HCEC 1CT (cell line): Measurements from ENCODE around the gene EPS8L1.
"Not testable (repeated sequence)": the region's sequence is repeated elsewhere in the genome, so short reads cannot be mapped to it uniquely, and the experiment has no call there.

Experiments
- DNase-seq: peaks from one replicate; pipeline ENCODE4 v3.0.0-alpha.2; 2017

The EPS8L1 gene

DNA sequence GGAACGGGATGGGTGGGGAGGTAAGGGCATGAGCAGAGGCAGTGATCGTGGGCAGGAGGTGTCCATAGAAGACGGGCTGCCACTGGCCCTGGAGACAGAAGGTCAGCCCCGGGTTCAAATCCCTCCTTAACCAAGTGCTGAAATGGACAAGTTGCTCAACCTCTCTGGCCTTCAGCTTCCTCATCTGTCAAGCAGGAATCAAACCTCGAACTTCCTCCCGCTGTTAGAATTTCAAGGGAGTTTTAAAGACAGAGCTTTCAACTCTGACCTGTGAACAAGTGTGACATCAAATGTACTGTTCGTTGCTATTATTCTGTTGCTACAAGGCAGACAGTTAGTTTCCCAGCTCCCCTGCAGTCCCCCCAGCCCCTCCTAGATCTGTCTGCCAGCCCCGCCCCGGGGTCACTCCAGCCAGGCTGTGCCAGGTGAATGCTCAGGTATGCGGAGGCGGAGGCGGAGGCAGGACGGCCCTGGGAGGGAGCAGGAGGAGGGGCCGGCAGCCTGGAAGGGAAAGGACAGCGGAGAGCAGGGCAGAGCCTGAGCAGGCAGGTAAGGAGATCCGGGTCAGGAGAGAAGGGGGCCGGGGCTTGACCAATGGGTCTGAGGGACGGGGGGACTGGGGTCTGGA is at the start of gene EPS8L1:
Gene EPS8L1, plus strand, starts transcription at position 499 of the 628 bp plus-strand sequence. CDS start 576 bp downstream, outside the sequence.
- DNase-seq, result no peak

DNA sequence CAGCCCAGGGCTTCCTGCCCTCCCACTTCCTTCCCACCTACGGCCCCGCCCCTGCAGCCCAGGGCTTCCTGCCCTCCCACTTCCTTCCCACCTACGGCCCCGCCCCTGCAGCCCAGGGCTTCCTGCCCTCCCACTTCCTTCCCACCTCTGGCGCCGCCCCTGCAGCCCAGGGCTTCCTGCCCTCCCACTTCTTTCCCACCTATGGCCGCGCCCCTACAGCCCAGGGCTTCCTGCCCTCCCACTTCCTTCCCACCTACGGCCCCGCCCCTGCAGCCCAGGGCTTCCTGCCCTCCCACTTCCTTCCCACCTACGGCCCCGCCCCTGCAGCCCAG is 48.6 kb upstream of the EPS8L1 start:
- not testable (repeated sequence) for DNase-seq

GRCh38 chr19:55027472-55028337 is 48.0 kb upstream of the EPS8L1 start:
- no peak for DNase-seq

DNA sequence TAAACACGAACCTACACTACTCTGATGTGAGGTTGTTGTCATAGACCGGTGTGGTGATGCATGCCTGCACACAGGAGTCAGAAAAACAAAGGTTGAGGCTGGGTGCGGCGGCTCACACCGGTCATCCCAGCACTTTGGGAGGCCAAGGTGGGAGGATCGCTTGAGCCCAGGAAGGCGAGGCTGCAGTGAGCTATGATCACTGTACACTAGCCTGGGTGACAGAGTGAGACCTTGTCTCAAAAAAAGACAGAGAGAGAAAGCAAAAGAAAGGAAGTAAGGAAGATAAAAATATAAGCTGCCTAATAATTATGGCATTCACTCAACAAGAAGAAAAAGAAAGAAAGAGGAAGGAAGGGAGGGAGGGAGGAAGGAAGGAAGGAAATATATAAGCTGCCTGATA is 46.9 kb upstream of the EPS8L1 start:
- no peak for DNase-seq

- no peak for DNase-seq
Measured at GRCh38 chr19:55031178-55031577, 44.5 kb upstream of the EPS8L1 start.

GRCh38 chr19:55032170-55032800 is 43.4 kb upstream of the EPS8L1 start:
- DNase-seq, result no peak

- DNase-seq, result not testable (repeated sequence)
Measured at GRCh38 chr19:55032976-55033643, 42.6 kb upstream of the EPS8L1 start.

DNA sequence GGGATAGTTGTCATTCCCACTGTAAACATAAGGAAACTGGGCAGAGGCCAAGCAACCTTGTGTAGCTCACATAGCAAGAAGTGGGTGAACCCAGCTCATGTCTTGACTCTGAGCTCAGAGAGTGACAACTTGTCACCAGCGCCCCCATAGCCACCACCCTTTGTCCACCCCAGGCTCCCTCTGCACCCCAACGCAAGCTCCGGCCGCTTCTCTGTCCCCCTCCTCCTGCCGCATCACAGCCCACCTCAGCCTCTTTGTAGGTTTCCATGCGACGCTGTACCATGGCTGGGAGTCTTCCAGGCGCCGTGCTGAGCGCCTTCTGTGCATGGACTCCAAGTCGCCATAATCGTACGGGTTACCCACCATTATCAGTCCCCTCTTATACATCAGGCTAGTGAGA is 40.9 kb upstream of the EPS8L1 start:
- DNase-seq, result no peak

DNA sequence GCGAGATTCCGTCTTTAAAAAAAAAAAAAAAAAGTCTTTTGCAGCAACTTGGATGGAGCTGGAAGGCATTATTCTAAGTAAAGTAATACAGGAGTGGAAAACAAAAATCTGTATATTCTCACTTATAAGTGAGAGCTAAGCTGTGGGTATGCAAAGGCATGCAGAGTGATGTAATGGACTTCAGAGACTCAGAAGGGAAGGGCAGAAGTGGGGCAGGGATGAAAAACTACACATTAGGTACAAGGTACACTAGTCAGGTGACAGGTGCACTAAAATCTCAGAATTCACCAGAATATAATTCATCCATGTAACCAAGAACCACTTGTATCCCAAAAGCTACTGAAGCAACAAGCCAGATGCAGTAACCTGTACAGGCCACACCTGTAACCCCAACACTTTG is 39.6 kb upstream of the EPS8L1 start:
- DNase-seq, result no peak

DNA sequence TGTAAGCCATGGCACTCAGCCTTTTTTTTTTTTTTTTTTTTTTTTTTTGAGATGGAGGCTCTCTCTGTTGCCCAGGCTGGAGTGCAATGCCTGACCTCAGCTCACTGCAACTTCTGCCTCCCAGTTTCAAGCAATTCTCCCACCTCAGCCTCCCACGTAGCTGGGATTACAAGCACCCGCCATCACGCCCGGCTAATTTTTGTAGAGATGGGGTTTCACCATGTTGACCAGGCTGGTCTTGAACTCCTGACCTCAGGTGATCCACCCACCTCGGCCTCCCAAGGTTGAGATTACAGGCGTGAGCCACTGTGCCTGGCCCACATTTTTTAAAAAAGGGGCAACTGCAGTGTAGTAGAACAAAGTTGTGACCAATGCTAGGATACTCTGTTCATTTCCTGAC is 38.1 kb upstream of the EPS8L1 start:
- DNase-seq, result not testable (repeated sequence)

GRCh38 chr19:55040654-55041053 is 35.0 kb upstream of the EPS8L1 start:
- DNase-seq, result not testable (repeated sequence)

- DNase-seq, result no peak
Measured at GRCh38 chr19:55041244-55041626, 34.4 kb upstream of the EPS8L1 start.

GRCh38 chr19:55041627-55042343 is 33.9 kb upstream of the EPS8L1 start:
- no peak for DNase-seq

GRCh38 chr19:55042344-55042678 is 33.4 kb upstream of the EPS8L1 start:
- no peak for DNase-seq

GRCh38 chr19:55042688-55043087 is 33.0 kb upstream of the EPS8L1 start:
- no peak for DNase-seq

- DNase-seq, result no peak
Measured at GRCh38 chr19:55044286-55044685, 31.4 kb upstream of the EPS8L1 start.

DNA sequence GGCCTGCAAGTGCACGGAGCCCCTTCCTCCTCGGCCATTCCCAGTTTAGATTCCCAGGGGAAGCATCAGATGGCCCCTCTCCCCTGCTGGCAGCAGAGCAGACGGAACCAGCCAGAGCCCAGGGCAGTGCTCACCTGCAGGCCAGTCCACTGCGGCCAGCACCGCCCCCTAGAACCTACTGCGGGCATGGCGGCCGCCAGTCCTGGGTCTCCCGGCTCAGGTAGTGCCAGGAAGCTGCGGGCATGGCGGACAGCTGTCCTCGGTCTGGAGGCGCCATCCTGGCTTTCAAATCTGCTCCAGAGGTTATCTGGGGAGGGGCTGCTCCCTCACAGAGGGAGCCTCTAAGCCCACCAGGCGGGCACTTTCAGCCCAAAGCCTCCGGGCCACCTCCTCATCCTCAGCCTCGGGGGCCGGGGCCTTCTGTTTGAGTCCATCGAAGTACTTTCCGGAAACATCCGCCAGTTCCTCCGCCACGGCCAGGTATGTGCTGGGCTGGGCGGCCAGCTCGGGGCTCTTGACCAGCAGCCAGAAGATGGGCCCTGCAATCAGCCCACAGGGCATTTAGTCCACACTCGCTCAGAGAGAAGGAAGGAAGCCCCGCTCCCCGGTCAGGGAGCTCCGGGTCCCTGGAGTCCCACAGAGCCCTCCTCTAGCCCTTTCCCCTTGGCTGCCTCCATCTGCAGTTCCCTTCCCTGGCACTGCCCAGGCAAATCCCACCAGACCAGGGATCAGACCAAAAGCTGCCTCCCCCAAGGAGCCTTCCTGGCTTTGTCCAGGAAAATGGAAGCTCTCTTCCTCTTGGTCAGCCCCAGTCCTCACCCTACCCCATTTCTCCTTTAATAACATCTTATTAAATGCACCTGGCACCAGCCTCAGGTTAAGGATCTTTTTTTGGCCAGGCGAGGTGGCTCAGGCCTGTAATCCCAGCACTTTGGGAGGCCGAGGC is 30.6 kb upstream of the EPS8L1 start:
- no peak for DNase-seq

DNA sequence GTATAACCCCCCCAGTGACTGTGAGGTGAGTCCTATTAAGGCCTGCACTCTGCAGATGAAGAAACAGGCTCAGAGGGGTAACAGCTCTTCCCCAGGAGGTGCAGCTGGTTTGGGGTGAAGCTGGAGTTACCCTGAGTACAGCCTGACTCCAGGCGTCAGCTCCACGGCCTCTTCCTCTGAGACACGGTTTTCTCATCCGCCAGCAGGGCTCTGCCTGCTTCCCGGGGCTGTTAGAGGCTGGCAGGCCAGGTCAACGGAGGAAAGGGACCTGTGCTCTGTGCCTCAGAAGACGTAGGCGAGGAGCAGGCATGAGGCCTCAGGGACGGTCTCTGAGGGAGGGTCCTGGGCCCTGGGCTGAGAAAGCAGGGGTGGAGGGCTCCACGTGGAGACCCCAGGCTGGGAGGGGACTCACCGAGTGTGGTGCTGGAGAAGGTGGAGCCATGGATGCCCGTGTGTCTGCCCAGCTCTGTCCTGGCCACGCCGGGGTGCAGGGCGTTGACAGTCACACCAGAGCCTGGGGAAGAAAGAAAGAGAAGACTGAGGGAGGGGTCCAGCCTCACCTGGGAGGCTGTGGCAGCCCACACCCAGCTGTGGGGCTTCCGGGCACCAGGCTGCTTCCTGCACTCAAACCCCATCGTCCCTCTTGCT is 28.6 kb upstream of the EPS8L1 start:
- DNase-seq, result no peak

DNA sequence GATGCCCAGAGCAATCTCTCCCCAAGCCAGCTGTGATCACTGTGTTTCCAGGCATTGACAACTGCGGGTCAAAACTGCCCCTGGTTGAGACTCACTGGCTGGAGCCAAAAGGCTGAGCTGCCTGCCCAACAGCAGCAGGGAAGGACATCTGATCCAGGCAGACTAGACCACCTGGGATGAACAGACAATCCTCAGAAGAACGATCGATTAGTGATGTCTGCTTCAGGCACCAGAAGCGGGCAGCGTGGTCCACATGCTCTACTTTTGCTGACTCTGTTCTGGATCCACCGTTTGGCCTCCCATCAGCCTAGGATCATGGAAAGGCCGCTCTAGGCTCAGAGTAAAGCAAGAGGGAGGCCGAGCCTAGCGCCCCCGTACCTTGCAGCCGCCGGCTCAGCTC is 27.7 kb upstream of the EPS8L1 start:
- no peak for DNase-seq

- DNase-seq, result no peak
Measured at GRCh38 chr19:55048446-55048845, 27.2 kb upstream of the EPS8L1 start.
